ENCODE data around the gene CCDC120. TPM values are rescaled to one million over a fixed set of nuclear protein-coding genes. Genes with fewer than 3 reads are reported as not detected.

The CCDC120 gene
- total RNA-seq, 3 donors from 2014 or later (not counting 1 experiment from before 2014, with no cell fraction given) = 12.5 to 14.2 (median 13.0) TPM

GRCh38 chrX:49030283-49030682 is 28.5 kb upstream of the CCDC120 start:
- H3K27ac Mint-ChIP-seq = no peak overlapping the region

GRCh38 chrX:49037883-49038475 is 20.8 kb upstream of the CCDC120 start:
- Histone ChIP-seq H3K4me3 (ENCODE audit: low read length) (no peak overlapping the region), H3K4me1 (ENCODE audit: control insufficient read depth, insufficient read depth, low read length) (peaks cover 27% of the 10 kb centered on the region), H3K9me3 (ENCODE audit: control insufficient read depth, insufficient read depth, low read length) (no peaks in the 10 kb centered on the region), H3K36me3 (ENCODE audit: control insufficient read depth, insufficient read depth, low read length) (peaks cover 35% of the 10 kb centered on the region), H3K27me3 (ENCODE audit: control insufficient read depth, insufficient read depth, low read length) (no peaks in the 10 kb centered on the region), H3K27ac (ENCODE audit: low read length) (no peak overlapping the region)
- peaks cover 23 to 26% of the 10 kb centered on the region in 2 donors for H3K4me1 Mint-ChIP-seq
- no peak overlapping the region for H3K27ac Mint-ChIP-seq
- no peaks in the 10 kb centered on the region for H3K9me3 Mint-ChIP-seq
- no peak overlapping the region for H3K4me3 Mint-ChIP-seq
- H3K36me3 Mint-ChIP-seq = no peaks in the 10 kb centered on the region
- DNase-seq (no peak), ATAC-seq (no peak)
- TF ChIP-seq CTCF (IDR thresholded peaks at IDR 0.05) = no peak
- no peaks in the 10 kb centered on the region for H3K27me3 Mint-ChIP-seq (ENCODE audit: low read depth in 2 of 2)
- intact Hi-C loops (cut with micrococcal nuclease) = no loop called here
- WGBS (ENCODE audit: insufficient coverage) = 94% methylated on average over 14 of the region's 15 CpGs

More at GRCh38 chrX:49030283-49030682, 28.5 kb upstream of the CCDC120 start:
- no peak overlapping the region for H3K4me3 ChIP-seq (ENCODE audit: low read length)
- ATAC-seq (no peak), DNase-seq (no peak)
- H3K27me3 ChIP-seq (ENCODE audit: control insufficient read depth, insufficient read depth, low read length) = no peaks in the 10 kb centered on the region
- H3K36me3 ChIP-seq (ENCODE audit: control insufficient read depth, insufficient read depth, low read length) = peaks cover 25% of the 10 kb centered on the region
- H3K9me3 ChIP-seq (ENCODE audit: control insufficient read depth, insufficient read depth, low read length) = no peaks in the 10 kb centered on the region
- no peaks in the 10 kb centered on the region for H3K4me1 ChIP-seq (ENCODE audit: control insufficient read depth, insufficient read depth, low read length)
- TF ChIP-seq CTCF (IDR thresholded peaks at IDR 0.05) = no peak
- Mint-ChIP-seq H3K9me3 (no peaks in the 10 kb centered on the region), H3K27me3 (ENCODE audit: low read depth in 2 of 2) (no peaks in the 10 kb centered on the region), H3K36me3 (no peaks in the 10 kb centered on the region), H3K4me1 (no peaks in the 10 kb centered on the region), H3K4me3 (no peak overlapping the region)
- no peak overlapping the region for H3K27ac ChIP-seq (ENCODE audit: low read length)
- intact Hi-C loops (cut with micrococcal nuclease) = no loop called here
- WGBS (ENCODE audit: insufficient coverage) = 100% methylated on average over 5 of the region's 6 CpGs

- peak overlapping the region; percentile 50 for H3K4me3 Mint-ChIP-seq
- Histone ChIP-seq H3K4me3 (ENCODE audit: low read length) (no peak overlapping the region), H3K27me3 (ENCODE audit: control insufficient read depth, insufficient read depth, low read length) (no peaks in the 10 kb centered on the region), H3K27ac (ENCODE audit: low read length) (peak overlapping the region; percentile 57), H3K9me3 (ENCODE audit: control insufficient read depth, insufficient read depth, low read length) (no peaks in the 10 kb centered on the region), H3K36me3 (ENCODE audit: control insufficient read depth, insufficient read depth, low read length) (peaks cover 18% of the 10 kb centered on the region), H3K4me1 (ENCODE audit: control insufficient read depth, insufficient read depth, low read length) (peaks cover 33% of the 10 kb centered on the region)
- intact Hi-C loops (cut with micrococcal nuclease) = loop anchor here (5.0 kb wide), 1 partner anchor 122 kb away; the partner anchor contains the start of gene PIM2
- H3K27ac Mint-ChIP-seq = peak overlapping the region; percentile 81 to 92
- no peak for TF ChIP-seq CTCF (IDR thresholded peaks at IDR 0.05)
- WGBS (ENCODE audit: insufficient coverage) = 28% methylated on average over 5 of the region's 9 CpGs
- H3K36me3 Mint-ChIP-seq = no peaks in the 10 kb centered on the region
- peak in 1 of 2 donors; percentile 59 for DNase-seq
- no peaks in the 10 kb centered on the region for H3K27me3 Mint-ChIP-seq (ENCODE audit: low read depth in 2 of 2)
- no peaks in the 10 kb centered on the region for H3K9me3 Mint-ChIP-seq
- H3K4me1 Mint-ChIP-seq = peaks cover 23 to 33% of the 10 kb centered on the region in 2 donors
- ATAC-seq = no peak
Observed at GRCh38 chrX:49039598-49040375, 19.0 kb upstream of the CCDC120 start.

Data from natural killer cell (primary cell).